GM19328 (cell line): Measurements from ENCODE around the gene SSRP1.
"Not testable (repeated sequence)": the region's sequence is repeated elsewhere in the genome, so short reads cannot be mapped to it uniquely, and the experiment has no call there.

ENCODE experiments used
- ATAC-seq: cut with Tn5 transposase; IDR thresholded peaks from one replicate; pipeline ENCODE4 v1.9.1; 2021; ENCODE audit warnings: mild to moderate bottlenecking, moderate library complexity; ENCODE audit not compliant: unreplicated experiment

The SSRP1 gene

GRCh38 chr11:57335343-57336110 lies at the start of gene SSRP1:
Gene SSRP1, minus strand, starts transcription at chr11:57335892. Its CDS starts 771 bp downstream, at chr11:57335121.
- peak; percentile 99 for ATAC-seq

DNA sequence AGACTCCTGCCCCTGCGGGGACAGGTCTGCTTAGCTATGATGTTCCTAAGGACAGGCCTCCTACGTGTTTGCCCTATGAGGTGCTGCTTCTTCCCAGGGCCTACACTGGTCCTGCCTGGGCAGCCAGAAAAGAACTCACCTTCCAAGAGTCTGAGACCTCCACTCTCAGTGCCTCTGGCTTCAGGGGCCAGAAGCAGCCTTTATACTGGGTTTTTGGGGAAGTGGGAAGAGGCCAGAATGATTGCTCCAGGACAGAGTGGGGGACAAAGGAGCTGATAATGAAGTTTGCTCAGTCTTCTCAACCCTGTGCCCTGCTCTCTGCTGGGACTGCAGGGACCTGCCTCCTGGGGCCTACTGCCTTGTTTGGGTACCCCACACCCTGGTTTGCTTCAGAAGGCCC lies 45.3 kb upstream of the SSRP1 start, which contains the start of gene PRG3:
Gene PRG3 (minus strand): TSS at position 176 of the 400 bp plus-strand sequence. CDS start 442 bp downstream, outside the sequence.
- no peak for ATAC-seq

GRCh38 chr11:57379732-57380131 lies 44.0 kb upstream of the SSRP1 start:
- ATAC-seq = no peak

DNA sequence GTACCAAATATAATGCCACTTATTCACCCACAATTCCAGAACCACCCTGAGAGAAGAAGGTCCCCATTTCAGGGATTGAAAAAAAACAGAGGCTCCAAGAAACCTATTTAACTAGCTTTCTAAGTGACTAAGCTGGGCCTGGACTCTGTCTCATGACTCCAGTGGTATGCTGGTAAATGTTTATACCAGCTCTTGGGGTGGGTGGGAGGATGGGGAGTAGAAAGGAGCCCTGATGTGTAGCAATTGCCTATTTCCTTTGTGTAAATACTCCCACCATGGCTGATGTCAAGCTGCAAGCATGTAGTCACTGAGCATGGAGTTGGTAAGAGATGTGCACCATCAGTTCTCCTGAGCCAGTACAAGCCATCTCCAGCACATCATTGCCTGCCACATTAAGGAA lies 42.5 kb upstream of the SSRP1 start:
- no peak for ATAC-seq

GRCh38 chr11:57377107-57377506 lies 41.4 kb upstream of the SSRP1 start:
- no peak for ATAC-seq

- ATAC-seq = no peak
Measured at GRCh38 chr11:57376095-57377090, 40.7 kb upstream of the SSRP1 start.

GRCh38 chr11:57375490-57375889 lies 39.8 kb upstream of the SSRP1 start:
- ATAC-seq = no peak

DNA sequence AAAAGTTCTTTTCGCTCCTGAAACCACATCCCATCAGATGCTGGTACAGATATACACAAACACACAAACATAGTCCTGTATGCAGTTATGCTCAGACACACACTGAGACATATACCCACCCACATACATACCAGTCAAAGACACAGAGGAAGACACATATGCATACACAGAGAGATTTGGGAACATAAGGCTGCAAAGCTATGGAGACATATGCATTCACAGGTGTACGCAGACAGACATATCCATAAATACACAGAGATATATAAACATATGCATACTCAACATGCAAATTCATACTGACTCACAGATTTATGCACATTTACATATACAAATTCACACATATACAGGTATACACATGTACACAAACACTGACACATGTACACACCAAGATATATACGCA lies 39.3 kb upstream of the SSRP1 start:
- no peak for ATAC-seq

- no peak for ATAC-seq
Measured at GRCh38 chr11:57373146-57373545, 37.5 kb upstream of the SSRP1 start.

DNA sequence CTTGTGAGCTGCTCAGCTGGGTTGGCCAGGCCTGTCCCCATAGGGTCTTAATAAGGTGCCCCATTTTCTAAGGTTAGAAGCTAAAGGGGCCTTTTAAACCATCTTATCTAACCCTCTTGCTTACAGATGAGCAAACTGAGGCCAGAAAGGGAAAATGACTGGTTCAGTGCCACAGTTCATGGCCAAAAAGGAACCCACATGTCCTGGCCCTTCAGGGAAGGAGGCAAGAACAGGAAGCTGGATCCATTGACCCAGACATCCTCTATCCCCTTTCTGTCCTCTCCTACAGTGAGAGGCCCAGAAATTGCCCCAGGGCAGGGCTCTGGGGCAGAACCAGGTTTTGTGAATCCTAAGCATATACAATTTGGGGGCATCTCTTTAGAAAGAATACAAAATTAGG lies 35.2 kb upstream of the SSRP1 start:
- no peak for ATAC-seq

GRCh38 chr11:57370251-57370650 lies 34.6 kb upstream of the SSRP1 start:
- no peak for ATAC-seq

DNA sequence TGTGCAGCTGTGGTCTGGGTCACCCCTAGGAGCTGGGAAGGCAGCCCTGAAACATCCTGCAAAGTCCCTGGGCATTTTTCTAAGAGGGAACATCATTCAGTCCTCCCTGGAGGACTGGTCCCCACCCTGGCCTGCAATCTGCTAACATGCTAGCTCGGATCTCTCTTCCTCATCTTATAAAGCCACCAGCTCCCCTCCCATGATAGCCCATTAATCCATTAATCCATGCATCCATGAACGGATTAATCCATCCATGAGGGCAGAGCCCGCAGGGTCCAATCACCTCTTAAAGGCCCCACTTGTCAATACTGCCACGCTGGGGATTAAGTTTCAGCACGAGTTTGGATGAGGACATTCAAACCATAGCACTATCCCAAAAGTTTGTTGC lies 33.1 kb upstream of the SSRP1 start:
- no peak for ATAC-seq

GRCh38 chr11:57368106-57368844 lies 32.6 kb upstream of the SSRP1 start:
- ATAC-seq = no peak

DNA sequence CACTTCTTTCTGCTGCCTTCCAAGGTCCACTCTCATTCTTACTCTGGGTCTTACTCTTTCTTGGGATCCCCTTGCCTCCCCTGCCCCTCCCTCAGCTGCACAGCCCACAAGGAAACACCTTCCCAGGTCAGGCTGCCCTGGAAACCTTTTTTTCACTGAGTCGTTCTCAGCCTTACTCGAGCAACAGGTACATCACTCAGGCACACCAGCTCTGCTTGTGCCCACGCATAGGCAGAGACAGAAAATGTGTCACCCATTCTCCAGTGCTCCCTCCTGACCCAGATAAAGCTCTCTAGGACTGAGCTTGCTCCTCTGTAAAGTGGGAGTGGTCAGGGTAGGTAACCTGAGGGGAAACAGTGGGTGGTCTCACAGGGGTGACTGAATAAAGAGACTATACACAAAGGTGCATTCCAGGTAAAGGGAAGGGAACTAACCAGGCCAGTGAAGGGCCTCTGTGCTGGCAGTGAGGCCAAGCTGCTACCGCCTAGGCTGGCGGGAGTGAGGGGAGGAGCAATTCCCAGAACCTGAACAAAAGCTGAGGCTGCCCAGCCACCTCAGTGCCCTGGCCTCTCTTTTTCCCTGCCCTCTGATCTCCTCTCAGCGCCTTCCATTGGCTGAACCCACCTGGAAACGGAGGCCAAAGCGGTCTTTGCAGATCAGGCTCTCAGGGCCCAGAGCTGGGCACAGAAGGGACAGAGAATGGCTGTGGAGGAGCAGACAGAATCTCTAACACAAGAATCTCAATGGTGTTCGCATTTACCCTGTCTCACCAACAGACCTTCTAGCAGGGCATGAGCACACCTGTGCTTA lies 29.4 kb upstream of the SSRP1 start:
- no peak for ATAC-seq

DNA sequence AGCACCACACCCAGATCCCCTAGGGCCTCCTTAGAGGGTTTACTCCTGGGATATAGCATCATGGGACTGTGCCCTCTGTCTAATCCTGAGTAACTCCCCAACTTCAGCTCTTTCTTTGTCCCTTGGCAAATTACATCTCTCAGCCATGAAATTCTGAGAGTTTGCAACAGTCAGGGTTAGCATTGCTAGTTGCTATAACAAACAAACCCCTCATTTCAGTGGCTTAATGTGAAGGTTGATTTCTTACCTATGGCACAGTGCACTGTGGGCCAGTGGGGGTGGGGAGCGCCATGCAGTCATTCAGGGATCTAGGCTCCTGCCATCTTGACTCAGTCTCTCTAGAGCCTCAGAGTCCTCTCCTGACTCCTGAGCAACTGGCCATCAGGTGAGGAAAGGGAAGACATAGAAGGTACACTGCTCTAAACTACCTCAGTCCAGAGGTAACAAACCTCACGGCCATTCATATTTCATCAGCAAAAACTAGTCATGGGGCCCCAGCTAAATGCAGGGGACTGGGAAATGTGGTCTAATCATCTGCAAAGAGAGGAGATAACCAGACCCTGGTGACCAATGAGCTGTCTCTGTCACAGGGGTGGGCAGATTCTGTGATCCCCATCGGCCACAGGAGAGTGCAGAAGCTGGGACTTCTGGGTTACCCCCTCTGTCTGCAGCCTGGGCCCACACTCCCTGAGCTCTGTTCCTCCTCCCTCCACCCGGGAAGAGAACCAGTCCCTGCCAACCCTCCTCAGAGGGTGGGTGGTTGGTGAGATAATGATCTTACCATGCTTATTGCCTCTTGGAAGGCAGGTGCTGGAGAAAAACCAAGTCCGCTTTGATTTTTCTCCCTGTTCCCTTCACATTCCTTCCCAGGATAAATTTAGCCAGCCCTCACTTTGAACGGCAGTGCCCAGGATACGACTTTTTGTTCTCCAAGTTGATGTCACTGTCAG lies 27.7 kb upstream of the SSRP1 start:
- no peak for ATAC-seq

DNA sequence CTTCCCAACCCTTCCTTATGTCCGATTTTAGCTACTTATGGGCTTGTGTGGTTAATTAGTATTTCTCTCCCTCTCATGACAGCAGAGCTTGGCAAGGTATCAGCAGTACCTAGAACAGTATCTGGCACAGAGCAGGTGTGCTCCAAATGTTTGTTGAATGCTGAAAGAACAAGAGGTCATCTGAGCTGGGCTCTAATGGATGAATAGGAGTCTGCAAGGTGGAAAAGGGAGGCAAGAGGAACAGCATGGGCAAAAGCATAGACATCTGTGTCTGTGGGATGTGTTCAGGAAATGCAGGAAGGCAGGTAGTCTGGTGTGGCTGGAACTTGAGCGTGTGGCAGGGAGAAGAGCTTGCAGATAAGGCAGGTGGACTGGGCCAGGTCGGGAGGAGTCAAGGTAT lies 26.2 kb upstream of the SSRP1 start:
- ATAC-seq = no peak

DNA sequence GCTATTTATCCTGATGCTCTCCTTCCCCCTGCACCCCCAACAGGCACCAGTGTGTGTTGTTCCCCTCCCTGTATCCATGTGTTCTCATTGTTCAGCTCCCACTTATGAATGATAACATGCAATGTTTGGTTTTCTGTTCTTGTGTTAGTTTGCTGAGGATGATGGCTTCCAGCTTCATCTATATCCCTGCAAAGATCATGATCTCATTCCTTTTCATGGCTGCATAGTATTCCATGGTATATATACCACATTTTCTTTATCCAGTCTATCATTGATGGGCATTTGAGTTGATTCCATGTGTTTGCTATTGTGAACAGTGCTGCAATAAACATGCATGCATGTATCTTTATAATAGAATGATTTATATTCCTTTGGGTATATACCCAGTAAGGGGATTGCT lies 25.7 kb upstream of the SSRP1 start:
- not testable (repeated sequence) for ATAC-seq

GRCh38 chr11:57360991-57361390 lies 25.3 kb upstream of the SSRP1 start:
- ATAC-seq = no peak
